GM19395 (cell line): ENCODE data around the gene PHF1.
"Not testable (repeated sequence)": the region's sequence is repeated elsewhere in the genome, so short reads cannot be mapped to it uniquely, and the experiment has no call there.

ENCODE experiments used
- ATAC-seq: cut with Tn5 transposase; IDR thresholded peaks from one replicate; pipeline ENCODE4 v1.9.1; 2021; ENCODE audit warnings: mild to moderate bottlenecking, moderate library complexity; ENCODE audit not compliant: unreplicated experiment

The PHF1 gene

GRCh38 chr6:33391278-33391921 lies 19.4 kb upstream of the PHF1 start, which contains the start of gene KIFC1:
Gene KIFC1, plus strand, starts transcription at chr6:33391823. Its CDS starts 163 bp downstream, at chr6:33391986.
- ATAC-seq: peak; percentile 87

- ATAC-seq: peak; percentile 17
These were observed 18.8 kb upstream of the PHF1 start for GRCh38 chr6:33391922-33392594.

- ATAC-seq: no peak
These were observed 18.2 kb upstream of the PHF1 start for GRCh38 chr6:33392595-33392948.

- no peak for ATAC-seq
These were observed 17.8 kb upstream of the PHF1 start for GRCh38 chr6:33392979-33393378.

- ATAC-seq: no peak
These were observed 13.3 kb upstream of the PHF1 start for GRCh38 chr6:33397541-33397940.

- not testable (repeated sequence) for ATAC-seq
These were observed 12.2 kb upstream of the PHF1 start for GRCh38 chr6:33398601-33399000.

GRCh38 chr6:33399881-33400280 lies 10.9 kb upstream of the PHF1 start:
- ATAC-seq: not testable (repeated sequence)

- no peak for ATAC-seq
These were observed 5.9 kb upstream of the PHF1 start for GRCh38 chr6:33404884-33405283.

GRCh38 chr6:33405386-33405940 lies 5.4 kb upstream of the PHF1 start:
- no peak for ATAC-seq

GRCh38 chr6:33406126-33406525 lies 4.7 kb upstream of the PHF1 start:
- no peak for ATAC-seq

GRCh38 chr6:33407132-33407718 lies 3.6 kb upstream of the PHF1 start:
- no peak for ATAC-seq

- ATAC-seq: peak; percentile 71
These were observed 634 bp upstream of the PHF1 start for GRCh38 chr6:33410050-33410710.

- ATAC-seq: no peak
These were observed 805 bp downstream of the PHF1 start for GRCh38 chr6:33411632-33412005.

GRCh38 chr6:33412140-33413009 lies 1.6 kb downstream of the PHF1 start:
- no peak for ATAC-seq

- ATAC-seq: no peak
These were observed 2.7 kb downstream of the PHF1 start for GRCh38 chr6:33413241-33414120.

- no peak for ATAC-seq
These were observed 3.9 kb downstream of the PHF1 start for GRCh38 chr6:33414592-33415271.

GRCh38 chr6:33415831-33416230 lies 5.0 kb downstream of the PHF1 start:
- no peak for ATAC-seq

- ATAC-seq: no peak
These were observed 5.7 kb downstream of the PHF1 start for GRCh38 chr6:33416386-33417127.
